SK-N-MC (cell line): ENCODE measurements around the gene GINS1.

Experiments used
- EZH2 ChIP-seq: fragments of 200-600 bp; sonication (generic); IDR thresholded peaks from one replicate; pipeline ENCODE4 v1.6.1; 2017; ENCODE audit warnings: antibody characterized with exemption
- FOXP2 ChIP-seq: optimal IDR thresholded peaks from 2 replicates; pipeline ENCODE3; 2011; ENCODE audit warnings: mild to moderate bottlenecking, moderate library complexity; ENCODE audit not compliant: insufficient read depth; ENCODE audit errors: extremely low read length, control extremely low read depth
- POLR2AphosphoS5 ChIP-seq: IDR thresholded peaks from 2 replicates; pipeline ENCODE4 v1.6.1; 2012; ENCODE audit warnings: mild to moderate bottlenecking, low read depth, low read length, borderline replicate concordance

- TF ChIP-seq FOXP2 (no peak), EZH2 (no peak), POLR2AphosphoS5 (no peak)
These were observed 81.9 kb downstream of the GINS1 start for GRCh38 chr20:25489221-25489871.
